SHP77 (cell line): ENCODE measurements around the gene NUBPL.
"Not testable (repeated sequence)": the region's sequence is repeated elsewhere in the genome, so short reads cannot be mapped to it uniquely, and the experiment has no call there.

Experiments used
- DNase-seq, 2 experiments: peaks; one replicate each; lab custom pipeline; 2025; lab: John Stamatoyannopoulos, UW

Gene NUBPL

GRCh38 chr14:31740688-31741087, 179.5 kb downstream of the NUBPL start:
- DNase-seq: no peak

DNA sequence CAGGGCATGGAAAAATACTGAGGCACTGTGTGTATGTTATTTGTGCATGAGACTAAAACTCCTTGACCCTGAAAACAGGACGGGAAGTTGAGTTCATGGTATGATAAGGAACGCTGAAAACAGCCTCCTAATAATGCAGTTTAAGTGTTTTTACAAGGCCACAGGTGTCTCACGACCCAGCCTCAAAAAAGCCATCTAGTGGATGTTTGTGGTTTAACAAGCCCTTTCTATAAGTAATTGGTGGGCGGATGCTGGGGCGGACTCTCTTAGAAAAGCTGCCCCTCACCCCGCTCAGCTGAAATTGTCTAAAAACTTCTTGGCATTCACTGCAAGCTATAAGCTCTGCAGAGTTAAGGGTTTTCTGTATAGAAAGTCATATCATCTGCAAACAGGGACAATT, 184.5 kb downstream of the NUBPL start:
- no peak for DNase-seq

DNA sequence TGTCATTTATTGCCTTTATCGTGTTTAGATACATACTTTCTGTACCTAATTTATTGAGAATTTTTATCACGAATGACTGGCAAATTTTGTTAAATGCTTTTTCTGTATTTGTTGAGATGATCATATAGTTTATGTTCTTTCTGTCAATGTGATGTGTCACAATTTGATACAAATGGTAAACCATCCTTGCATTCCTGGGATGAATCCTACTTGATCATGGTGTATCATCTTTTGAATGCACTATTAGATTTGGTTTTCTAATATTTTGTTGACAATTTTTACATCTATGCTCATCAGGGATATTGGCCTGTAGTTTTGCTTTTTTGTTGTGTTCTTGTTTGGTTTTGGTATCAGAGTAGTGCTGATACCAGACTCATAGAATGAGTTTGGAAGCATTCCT, 185.1 kb downstream of the NUBPL start:
- no peak for DNase-seq

GRCh38 chr14:31749275-31749674, 188.1 kb downstream of the NUBPL start:
- no peak for DNase-seq

GRCh38 chr14:31751047-31751446, 189.8 kb downstream of the NUBPL start:
- not testable (repeated sequence) for DNase-seq

DNA sequence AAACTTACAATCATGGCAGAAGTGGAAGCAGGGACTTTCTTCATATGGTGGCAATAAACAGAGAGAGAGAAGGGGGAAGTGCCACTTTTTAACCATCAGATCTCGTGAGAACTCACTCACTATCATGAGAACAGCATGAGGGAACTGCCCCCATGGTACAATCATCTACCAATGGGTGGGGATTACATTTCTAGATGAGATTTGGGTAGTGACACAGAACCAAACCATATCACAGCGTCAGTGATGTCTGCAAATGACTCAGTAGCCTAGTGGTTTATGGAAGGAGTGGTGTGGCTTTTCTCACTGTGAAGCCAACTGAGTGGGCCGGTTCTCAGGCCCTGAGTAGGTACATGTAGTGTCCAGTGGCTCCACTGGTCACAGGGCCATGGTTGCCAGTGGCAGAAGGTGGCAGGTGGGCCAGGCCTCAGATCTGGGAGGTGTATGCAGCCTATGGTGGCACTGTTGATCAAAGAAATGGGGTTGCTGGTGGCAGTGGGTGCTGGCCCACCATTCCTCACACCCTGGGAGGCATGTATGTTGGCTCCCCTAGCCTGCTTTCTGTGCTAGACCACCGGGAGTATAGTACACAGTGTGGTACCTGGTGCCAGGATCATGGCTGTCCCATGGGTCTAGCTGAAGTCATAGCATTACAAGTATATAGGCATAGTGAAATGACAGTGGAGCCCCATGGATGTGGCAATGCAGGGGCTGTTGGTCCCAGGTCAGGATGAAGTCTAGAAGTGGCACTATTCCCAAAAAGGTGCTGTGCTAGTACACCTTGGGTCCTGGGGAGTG, 191.9 kb downstream of the NUBPL start:
- no peak for DNase-seq

DNA sequence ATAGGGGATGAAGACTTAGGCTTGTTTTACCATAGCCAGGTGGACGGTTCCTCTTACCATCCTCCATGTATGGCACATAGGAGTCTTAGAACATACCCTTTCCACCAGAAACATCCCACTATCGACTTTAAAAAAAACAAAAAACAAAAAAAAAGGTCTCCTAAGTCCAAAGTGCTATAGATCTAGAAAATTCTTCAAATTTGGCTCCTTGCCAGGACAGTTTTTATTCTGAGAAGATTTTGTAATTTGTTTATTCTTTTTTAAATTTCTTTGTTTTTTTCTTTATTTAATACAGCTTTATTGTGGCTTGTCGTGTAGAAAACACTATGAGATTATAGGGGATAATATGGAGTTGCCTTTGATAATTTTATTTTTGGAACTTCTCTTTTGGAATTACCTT, 197.7 kb downstream of the NUBPL start:
- no peak for DNase-seq

DNA sequence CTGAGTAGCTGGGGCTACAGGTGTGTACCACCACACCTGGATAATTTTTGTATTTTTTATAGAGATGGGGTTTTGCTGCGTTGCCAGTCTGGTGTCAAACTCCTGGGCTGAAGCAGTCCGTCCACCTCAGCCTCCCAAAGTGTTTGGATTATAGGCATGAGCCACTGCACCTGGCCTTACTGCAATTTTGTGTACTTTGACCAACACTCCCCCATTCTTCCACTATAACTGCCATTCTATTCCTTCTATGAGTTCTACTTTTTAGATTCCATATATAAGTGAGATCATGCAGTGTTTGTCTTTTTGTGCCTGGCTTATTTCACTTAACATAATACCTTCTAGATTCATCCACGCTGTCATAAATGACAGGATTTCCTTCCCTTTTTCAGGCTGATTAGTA, 199.1 kb downstream of the NUBPL start:
- no peak for DNase-seq

DNA sequence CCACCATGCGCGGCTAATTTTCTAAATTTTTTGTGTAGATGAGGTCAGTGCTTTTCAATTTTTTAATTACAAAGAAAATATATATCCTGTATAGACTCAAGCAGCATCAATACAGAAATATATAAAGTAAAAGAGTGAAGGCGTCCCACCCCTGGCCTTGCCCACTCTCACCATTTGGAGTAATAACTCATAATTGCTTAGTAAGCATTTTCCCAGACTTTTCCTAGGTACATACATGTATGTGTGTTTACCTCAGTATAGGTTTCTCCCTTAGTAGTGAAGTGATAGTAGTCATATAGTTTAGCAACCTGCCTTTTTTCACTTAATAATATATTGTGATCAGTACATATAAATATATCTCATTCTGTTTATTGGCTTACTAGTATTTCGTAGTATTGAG, 200.1 kb downstream of the NUBPL start:
- DNase-seq: no peak

- DNase-seq: no peak
Measured at GRCh38 chr14:31763041-31763440, 201.8 kb downstream of the NUBPL start.

DNA sequence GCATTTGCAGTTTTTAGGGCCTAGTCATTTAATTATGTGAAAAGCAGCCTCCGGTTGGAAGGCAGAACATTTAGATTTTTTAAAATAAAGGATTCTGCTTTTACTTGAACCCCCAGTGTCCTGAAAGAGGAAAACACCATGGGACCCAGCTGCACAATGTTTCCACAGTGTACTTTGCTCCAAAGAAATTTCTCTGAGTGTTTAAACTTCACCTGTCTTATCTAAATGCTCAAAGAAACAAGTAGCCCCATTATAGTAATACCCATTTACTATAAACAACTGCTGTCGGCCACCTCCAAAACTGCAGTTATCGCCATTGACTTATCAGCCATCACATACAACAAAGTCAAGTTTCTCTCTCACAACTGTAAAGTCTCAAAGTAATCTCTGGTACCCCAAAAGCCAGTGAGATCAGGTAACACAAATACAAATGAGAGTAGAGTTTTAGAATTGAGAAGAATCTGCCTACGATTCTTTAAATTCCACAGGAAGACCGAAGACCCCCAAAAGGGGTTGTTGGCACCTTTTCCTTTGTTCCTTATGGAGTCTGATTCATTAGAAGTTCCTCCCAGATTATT, 205.2 kb downstream of the NUBPL start:
- DNase-seq: no peak

GRCh38 chr14:31768355-31768754, 207.2 kb downstream of the NUBPL start:
- DNase-seq: no peak

DNA sequence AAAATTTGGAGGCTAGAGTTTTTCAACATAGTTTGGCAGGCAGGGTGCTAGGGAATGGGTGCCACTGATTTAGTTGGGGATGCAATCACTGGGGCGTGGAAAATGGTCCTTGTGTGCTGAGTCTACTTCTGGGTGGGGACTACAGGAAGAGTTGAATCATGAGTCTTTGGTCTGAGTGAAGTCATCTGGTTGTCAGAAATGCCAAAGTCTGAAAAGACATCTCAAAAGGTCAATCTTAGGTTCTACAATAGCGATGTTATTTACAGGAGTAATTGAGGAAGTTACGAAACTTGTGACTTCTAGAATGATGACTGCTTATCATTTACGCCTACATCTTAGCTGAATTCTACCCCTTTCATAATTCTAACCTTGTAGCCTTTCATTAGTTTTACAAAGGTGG, 209.1 kb downstream of the NUBPL start:
- no peak for DNase-seq

DNA sequence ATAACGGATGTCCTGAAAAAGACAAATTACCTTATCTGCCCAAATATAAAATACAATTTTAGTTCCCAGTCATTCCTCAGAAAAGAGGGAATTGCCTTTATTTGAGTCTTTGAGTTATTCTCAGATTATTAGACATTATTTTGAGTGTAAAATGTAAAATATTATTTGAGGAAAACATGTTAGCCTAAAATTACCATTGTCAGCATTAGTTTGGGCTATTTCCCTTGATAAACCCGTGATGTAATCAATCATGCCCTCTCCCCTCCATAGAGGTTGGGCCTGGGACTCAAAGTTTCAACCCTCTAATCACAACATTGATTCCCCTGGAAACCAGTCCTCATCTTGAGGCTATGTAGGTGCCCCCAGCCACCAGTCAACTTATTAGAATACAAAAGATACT, 213.4 kb downstream of the NUBPL start:
- no peak for DNase-seq

- DNase-seq: no peak
Measured at GRCh38 chr14:31777312-31777711, 216.1 kb downstream of the NUBPL start.

GRCh38 chr14:31781578-31781977, 220.4 kb downstream of the NUBPL start:
- no peak for DNase-seq

GRCh38 chr14:31785574-31785973, 224.4 kb downstream of the NUBPL start:
- DNase-seq: no peak

- peak in 1 of 2 experiments; percentile 4 for DNase-seq
Measured at GRCh38 chr14:31787377-31787776, 226.2 kb downstream of the NUBPL start.

DNA sequence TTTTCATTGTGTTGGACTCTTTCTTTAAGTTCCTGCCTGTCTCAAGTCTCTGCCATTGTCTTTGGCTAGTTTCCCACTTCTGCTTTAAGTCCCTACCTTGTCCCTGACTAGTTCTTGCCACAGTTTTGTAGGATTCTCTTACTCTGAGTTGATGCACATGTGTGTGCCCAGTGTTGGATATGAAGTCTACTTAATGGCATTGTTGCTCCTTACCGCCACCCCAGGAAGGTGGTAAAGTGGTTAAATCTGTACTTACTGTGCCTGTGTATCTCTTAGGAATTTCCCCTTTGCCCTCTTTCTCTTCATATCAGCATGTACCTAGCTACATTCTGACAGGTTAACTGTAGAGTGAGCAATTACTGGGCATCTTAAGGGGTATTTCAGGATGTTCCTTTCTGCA, 227.1 kb downstream of the NUBPL start:
- no peak for DNase-seq

GRCh38 chr14:31792726-31793125, 231.5 kb downstream of the NUBPL start:
- DNase-seq: no peak

DNA sequence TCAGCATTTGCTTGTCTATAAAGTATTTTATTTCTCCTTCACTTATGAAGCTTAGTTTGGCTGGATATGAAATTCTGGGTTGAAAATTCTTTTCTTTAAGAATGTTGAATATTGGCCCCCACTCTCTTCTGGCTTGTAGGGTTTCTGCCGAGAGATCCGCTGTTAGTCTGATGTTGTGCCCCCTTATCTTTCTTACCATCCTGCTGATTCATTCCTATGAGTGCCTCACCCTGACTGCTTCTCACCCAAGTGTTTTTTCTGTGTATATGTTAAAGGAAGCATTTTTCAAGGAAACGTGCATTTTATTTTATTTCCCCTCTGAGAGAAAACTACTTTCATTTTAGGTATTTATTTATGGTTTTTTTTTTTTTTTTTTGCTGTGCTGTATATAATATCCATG, 236.7 kb downstream of the NUBPL start:
- DNase-seq: not testable (repeated sequence)

DNA sequence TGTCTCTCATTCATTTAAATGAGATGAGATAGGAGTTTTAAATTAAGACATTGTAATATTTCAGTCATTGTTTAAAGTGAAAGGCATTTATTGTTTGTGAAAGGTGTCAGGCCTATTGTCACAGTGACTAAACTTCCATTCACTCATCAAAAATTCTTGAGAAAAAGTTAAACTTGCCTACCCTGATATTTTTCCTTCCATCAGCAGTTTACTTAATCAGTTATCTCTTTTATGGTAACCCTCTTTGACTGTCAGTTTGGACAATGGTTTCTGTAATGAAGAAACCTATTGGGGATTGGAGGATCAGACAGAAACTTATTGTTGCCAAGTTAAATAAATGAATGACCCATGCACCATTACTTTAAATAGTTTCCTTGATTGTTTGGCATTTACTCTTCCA, 241.6 kb downstream of the NUBPL start:
- DNase-seq: no peak

DNA sequence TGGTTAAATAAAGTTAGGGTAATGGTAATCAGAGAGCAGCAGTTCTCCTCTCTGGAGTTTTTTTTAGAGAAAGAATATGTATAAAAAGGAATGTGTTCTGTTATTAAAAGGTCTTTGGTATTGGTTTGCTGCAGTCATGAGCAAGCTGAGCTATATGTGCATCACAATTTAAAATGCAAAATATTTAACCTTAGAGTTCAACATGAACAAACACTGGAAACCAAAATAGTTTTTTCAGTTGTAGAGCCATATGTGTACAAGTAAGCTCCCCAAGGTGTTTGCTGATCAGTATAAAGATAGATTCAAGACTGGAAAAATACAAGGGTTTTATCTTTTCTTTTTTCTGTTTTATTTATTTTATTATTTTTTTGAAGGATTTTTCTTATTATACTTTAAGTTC, 245.0 kb downstream of the NUBPL start:
- DNase-seq: no peak
